22Rv1 (cell line): Measurements from ENCODE around the gene GPC5.

Experiments
- H3K27ac ChIP-seq: fragments of 450-650 bp; 2 replicates; pipeline ENCODE4 v1.5.1; 2017
- ZFX ChIP-seq: fragments of 450-650 bp; IDR thresholded peaks from 2 replicates; pipeline ENCODE4 v1.6.1; 2017; ENCODE audit warnings: antibody characterized with exemption, borderline replicate concordance
- TF ChIP-seq, protein P1 (sequence below): fragments of 450-650 bp; IDR thresholded peaks from 2 replicates; pipeline ENCODE4 v1.5.1; 2017; ENCODE audit warnings: mild to moderate bottlenecking

The GPC5 gene

DNA sequence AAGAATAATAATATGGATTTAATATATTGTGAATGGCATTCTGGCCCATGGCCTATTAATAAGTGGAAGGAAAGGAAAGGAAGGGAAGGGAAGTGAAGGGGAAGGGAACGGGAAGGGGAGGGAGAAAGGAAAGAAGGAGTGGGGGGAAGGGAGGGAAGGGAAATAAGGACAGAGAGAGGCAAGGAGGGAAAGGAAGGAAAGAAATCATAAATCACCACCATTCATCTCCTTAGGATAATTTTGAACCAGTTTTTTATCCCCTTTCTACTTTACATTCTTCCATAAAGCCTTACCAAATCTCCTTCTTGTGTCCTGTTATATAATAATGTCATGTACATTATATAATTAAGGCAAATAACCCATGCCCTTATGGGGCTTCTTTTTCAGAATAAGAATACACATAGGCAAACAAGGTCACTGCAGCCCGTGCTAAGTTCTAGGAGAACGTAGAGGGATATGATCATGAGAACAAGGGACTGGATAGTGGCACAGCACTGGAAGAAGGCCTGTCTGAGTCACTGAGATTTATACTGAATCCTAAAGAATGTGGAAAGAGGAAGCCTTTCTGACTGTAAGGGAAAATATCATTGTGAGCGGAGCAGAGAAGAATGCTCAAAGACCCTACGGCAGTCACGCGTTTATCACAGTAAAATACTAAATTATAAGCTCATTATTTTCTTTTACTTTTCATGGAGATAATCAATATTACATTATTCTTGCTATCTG, 1383.7 kb downstream of the GPC5 start:
- TF ChIP-seq, protein P1, sequence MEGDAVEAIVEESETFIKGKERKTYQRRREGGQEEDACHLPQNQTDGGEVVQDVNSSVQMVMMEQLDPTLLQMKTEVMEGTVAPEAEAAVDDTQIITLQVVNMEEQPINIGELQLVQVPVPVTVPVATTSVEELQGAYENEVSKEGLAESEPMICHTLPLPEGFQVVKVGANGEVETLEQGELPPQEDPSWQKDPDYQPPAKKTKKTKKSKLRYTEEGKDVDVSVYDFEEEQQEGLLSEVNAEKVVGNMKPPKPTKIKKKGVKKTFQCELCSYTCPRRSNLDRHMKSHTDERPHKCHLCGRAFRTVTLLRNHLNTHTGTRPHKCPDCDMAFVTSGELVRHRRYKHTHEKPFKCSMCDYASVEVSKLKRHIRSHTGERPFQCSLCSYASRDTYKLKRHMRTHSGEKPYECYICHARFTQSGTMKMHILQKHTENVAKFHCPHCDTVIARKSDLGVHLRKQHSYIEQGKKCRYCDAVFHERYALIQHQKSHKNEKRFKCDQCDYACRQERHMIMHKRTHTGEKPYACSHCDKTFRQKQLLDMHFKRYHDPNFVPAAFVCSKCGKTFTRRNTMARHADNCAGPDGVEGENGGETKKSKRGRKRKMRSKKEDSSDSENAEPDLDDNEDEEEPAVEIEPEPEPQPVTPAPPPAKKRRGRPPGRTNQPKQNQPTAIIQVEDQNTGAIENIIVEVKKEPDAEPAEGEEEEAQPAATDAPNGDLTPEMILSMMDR: no peak
- no peak for TF ChIP-seq ZFX
- H3K27ac ChIP-seq: no peak overlapping the region

DNA sequence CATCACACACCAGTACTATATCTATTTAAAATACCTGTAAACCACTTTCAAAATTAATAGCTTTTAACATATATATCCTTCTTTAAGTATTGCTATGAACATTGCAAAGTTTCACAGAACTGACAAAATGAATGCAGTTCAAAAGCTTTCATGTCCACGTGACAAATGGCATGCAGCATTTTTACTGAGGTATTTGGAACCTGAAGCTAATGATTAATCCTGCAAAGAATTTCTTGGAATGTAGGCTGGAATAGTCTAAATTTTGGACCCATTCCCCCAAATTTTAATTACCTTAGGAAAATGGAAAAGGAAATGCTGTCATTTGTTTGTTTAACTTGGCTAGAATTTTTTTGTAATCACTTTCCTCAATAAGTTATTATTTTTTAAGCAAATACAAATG, 1404.4 kb downstream of the GPC5 start:
- no peak overlapping the region for H3K27ac ChIP-seq
- TF ChIP-seq ZFX: no peak
- TF ChIP-seq, protein P1: no peak

DNA sequence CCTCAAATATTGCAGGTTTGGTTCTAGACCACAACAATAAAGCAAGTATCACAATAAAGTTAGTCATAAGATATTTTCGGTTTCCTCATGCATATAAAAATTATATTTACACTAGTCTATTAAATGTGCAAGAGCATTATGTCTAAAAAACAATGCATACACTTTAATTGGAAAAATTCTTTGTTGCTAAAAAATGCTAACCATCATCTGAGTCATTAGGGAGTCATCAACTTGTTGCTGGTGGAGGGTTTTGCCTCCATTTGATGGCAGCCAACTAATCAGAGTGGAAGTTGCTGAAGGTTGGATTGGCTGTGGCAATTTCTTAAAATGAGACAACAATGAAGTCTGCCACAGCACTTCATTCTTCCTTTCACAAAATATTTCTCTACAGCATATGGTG, 1405.9 kb downstream of the GPC5 start:
- TF ChIP-seq, protein P1: no peak
- no peak for TF ChIP-seq ZFX

DNA sequence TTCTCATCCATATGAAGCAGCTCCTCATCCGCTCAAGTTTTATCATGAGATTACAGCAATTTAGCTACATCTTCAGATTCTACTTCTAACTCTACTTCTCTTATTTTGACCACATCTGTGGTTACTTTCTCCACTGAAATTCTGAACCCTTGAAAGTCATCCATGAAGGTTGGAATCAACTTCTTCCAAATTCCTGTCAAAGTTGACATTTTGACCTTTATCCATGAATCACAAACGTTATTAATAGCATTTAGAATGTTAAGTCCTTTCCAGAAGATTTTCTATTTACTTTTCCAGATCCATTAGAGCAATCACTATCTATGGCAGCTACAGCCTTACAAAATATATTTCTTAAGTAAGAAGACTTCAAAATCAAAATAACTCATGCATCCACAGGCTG, 1406.5 kb downstream of the GPC5 start:
- no peak for TF ChIP-seq ZFX
- TF ChIP-seq, protein P1: no peak
- no peak overlapping the region for H3K27ac ChIP-seq

More for the DNA sequence above, 1405.9 kb downstream of the GPC5 start:
- no peak overlapping the region for H3K27ac ChIP-seq

DNA sequence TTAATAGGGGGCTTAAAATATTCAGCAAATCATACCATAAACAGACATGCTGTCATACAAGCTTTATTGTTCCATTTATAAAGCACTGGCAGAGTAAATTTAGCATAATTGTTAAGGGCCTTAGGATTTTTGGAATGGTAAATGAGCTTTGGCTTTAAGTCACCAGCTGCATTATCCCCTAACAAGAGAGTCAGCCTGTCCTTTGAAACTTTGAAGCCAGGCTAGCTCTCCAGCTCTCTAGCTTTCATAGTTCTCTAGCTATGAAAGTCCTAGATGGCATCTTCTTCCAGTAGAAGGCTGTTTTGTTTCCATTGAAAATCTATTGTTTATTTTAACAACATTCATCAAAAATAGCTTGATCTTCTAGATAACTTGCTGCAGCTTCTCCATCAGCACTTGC, 1407.3 kb downstream of the GPC5 start:
- no peak overlapping the region for H3K27ac ChIP-seq

DNA sequence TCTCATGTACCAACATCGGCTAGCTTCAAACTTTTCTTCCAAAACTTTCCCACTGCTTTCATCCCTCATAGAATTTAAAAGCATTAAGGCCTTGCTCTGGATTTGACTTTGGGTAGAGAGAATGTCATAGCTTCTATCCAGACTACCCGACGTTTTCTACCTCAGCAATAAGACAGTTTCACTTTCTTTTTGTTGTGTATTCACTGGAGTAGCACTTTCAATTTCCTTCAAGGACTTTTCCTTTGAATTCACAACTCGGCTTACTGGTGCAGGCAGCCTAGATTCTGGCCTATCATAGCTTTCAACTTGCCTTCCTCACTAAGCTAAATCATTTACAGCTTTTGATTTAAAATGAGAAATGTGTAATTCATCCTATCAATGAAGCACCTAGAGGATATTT, 1407.8 kb downstream of the GPC5 start:
- TF ChIP-seq, protein P1: no peak
- TF ChIP-seq ZFX: no peak
- H3K27ac ChIP-seq: no peak overlapping the region

More for the DNA sequence above, 1407.3 kb downstream of the GPC5 start:
- TF ChIP-seq, protein P1: no peak
- no peak for TF ChIP-seq ZFX

DNA sequence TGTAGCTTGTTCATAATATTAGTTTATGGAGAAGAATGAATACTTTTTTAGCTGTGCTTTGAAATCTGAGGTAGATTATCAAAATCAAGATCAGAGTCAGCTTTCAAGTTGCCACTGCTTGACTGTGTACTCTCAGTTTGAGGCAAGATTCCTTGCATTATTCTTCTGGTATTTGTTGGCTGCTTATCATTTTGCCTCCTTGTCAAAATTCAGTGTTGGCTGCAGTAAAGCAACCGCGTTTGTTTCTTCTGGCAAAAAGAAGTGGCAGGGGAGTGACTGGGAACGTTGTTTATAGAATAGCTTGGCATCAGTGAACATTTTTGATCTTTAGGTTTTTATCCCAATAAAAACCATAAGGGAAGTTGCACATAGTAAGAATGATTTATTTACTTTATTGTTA, 1408.9 kb downstream of the GPC5 start:
- TF ChIP-seq, protein P1: no peak
- TF ChIP-seq ZFX: no peak
- no peak overlapping the region for H3K27ac ChIP-seq
